HG02588 (cell line): Measurements from ENCODE around the gene PDYN.
"Not testable (repeated sequence)": the region's sequence is repeated elsewhere in the genome, so short reads cannot be mapped to it uniquely, and the experiment has no call there.

Experiments used
- ATAC-seq: cut with Tn5 transposase; IDR thresholded peaks from one replicate; pipeline ENCODE4 v1.9.1; 2021; ENCODE audit warnings: mild to moderate bottlenecking, moderate library complexity; ENCODE audit not compliant: unreplicated experiment

Gene PDYN

DNA sequence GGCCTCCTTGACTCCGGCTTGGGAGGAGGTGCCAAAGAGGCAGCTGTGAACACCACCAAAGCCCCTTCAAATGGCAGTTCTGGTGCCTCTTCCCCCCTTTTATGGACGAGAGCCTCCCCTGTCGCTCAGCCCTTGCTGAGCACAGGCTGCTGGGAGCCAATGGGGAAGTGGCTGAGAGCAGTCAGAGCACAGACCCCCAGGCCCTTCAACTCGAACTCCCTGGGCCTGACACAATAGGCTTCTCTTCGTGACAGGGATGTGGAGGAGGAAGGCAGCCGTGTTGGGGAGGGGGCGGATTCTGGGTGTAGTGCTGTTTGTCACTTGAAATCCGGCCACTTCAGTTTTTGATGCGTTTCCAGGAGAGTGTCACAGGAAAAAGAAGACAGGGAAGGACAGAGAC is at the start of gene PDYN:
Gene PDYN, minus strand, starts transcription at position 73 of the 400 bp plus-strand sequence. CDS start 10,974 bp downstream, outside the sequence.
- no peak for ATAC-seq

DNA sequence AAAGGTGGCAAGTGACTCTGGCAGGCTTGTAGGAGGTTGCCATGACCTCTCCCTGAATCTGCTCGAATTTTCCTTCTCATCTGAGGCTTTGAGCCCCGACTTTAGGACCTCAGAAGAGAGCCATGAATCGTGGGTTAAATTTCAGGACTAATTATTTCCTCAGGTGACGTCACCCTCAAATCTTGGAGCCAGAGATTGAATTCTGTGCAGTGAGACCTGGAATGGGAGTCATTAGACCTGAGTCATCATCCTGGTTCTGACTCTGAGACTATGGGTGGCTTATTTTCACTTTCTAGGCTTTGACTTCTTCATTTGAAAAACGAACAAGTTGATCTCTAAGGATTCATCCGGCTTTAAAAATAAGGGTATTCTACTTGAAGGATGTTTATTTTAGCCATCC is 48.5 kb upstream of the PDYN start:
- ATAC-seq = no peak

DNA sequence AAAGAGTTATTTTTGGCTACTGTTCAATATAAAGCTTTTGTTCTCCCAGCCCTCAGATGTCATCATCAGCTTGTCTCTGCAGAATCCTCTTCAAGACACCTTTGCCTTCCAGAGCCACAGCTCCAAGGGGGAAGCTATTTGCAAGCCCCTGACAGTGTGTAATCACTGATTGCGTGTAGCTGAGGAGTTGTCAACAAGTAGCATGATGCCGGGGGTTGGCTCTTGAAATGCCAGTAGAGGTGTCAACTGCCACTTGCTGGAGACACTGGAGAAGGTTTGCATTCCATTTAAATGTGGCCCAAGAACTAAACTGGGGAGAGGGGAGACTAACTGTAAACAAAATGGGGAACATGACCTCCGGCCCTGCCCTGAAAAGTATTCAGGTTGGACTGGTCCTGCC is 44.3 kb upstream of the PDYN start:
- ATAC-seq = no peak

DNA sequence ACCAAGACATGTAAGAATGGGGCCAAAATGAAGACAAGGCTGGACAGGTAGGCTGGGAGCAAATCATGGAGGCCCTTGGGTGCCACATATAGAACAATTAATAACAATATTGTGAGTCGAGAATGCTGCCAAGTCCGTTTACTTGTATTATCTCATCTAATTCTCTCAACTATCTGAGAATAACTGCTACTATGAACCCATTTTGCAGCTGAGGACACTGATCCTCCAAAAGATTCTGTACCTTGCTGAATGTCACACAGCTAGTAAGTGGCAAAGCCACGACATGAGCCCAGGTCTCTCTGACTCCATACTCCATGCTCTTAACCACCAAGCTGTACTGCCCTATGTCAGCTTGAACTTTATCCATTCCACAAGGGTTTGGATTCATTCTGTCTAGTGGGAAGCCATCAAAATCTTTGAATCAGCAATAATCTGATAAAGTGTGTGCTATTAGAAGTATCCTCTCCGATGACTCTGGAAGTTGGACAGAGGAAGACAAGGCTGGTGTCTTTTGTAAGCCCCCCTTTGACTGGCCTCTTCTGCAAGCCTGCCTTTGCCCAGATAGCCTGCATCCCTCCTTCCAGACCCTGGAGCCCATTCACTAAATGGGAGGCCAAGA is 43.5 kb upstream of the PDYN start:
- ATAC-seq = no peak

DNA sequence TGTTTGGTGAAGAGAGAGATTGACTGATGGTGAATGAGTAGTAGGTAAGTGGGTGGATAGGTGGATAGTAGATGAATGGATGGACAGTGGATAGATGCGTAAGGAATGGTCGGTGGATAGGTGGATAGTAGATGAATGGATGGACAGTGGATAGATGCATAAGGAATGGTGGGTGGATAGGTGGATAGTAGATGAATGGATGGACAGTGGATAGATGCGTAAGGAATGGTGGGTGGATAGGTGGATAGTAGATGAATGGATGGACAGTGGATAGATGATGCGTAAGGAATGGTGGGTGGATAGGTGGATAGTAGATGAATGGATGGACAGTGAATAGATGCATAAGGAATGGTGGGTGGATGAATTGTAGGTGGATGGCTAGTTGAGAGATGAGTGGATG is 42.5 kb upstream of the PDYN start:
- not testable (repeated sequence) for ATAC-seq

DNA sequence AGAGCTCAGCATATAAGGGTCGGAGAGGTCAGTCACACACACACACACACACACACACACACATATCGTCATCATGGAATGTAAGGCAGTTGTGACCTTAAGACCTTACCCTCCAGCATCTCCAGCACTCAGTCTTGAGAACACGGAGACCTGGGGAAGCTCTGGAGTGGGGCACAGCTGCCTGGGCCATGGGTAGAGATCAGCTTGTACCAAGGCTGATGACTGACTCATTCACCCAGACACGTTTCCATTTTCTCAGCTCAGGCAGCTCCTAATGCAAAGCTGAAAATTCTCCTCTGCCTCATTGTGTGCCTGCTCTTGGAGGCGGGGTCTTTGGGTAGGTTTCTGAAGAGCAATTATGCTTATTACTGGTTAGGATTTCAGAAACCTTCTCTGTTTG is 38.3 kb upstream of the PDYN start:
- ATAC-seq = no peak

DNA sequence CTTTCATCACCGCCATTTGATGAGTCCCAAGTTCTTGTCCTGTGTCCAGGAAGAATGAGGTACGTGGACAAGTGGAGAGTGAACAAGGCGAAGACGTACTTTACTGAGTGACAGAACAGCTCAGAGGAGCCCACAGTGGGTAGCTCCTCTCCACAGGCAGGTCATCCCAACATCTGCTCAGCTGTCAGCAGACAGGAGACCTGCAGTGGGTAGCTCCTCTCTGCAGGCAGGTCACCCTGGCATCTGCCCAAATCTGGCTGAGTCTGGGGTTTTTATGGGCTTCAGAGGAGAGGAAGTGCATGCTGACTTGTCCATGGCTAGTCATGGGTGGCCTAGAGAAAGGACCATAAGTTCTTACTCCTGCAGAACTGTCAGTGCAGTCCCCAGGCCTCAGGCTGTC is 32.7 kb upstream of the PDYN start:
- ATAC-seq = no peak

DNA sequence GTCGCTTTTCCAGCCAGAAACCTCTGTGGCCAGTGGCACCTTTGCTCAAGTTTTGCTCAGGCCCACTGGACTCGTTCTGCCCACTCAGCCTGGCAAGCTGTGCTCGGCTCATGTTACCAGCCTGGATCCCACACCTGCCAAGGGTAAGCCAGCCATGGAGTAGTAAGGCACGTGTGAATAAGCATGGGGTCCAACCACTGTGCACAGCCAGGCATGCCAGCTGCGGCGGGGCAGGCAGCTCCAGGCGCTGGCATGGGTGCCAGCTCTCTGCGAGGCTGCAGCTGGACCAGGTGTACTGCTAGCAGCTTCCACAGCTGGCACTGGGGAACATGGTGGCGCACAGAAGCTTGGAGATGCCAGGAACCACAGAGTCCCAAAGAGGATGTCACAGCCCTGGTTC is 32.1 kb upstream of the PDYN start:
- no peak for ATAC-seq

DNA sequence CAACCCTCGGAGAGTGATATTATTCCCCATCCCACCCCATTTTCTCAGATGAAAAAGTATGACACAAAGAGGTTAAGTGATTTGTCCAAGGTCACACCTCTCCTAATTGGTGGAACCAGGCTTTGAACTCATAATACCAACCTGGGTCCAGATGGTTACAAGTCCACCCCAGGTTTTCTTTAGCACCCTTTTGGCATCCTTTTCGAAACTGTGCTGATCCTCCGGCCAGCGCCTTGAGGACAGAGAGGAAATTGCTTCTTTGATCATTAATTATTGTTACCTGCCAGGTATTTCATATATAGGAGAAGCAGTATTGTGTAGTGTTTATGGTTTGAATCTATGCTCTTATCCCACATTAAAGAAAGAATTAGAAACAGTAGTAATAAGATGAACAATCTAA is 29.3 kb upstream of the PDYN start:
- no peak for ATAC-seq

DNA sequence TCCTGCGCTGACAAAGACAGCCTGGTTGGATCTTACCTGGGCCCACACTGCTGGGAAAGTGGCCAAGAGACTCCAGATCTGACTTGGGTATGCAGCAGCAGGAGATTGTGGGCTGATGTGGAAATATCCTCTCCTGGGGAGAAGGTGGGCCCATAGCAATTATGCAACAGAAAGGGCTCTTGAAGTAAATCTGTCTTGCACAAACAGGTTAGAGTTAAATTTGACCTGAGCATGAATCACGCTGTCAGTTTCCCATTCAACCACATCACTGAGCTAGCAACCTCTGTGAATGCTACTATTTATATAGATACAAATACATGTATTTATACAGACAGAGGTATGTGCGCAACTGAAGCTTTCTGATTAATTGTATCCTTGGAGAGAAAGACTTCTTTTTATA is 28.3 kb upstream of the PDYN start:
- no peak for ATAC-seq

DNA sequence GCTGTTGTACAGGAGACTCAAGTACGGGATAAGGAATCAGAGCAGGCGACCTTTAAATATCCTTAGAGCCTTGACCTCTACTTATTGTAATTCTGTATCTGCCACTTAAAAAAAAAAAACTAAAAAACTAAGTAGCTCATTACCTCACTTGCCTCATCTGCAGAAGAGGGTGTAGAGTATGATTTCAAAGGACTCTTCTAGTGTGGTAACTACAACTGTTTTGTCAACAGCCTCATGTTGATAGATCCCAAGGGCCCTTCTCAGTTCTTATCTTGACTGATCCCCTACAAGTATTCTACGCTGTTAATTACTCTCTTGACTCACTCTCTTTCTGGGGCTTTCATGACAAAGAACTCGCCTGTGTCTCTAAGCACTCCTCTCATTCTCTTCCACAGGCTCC is 16.7 kb upstream of the PDYN start:
- ATAC-seq = no peak

DNA sequence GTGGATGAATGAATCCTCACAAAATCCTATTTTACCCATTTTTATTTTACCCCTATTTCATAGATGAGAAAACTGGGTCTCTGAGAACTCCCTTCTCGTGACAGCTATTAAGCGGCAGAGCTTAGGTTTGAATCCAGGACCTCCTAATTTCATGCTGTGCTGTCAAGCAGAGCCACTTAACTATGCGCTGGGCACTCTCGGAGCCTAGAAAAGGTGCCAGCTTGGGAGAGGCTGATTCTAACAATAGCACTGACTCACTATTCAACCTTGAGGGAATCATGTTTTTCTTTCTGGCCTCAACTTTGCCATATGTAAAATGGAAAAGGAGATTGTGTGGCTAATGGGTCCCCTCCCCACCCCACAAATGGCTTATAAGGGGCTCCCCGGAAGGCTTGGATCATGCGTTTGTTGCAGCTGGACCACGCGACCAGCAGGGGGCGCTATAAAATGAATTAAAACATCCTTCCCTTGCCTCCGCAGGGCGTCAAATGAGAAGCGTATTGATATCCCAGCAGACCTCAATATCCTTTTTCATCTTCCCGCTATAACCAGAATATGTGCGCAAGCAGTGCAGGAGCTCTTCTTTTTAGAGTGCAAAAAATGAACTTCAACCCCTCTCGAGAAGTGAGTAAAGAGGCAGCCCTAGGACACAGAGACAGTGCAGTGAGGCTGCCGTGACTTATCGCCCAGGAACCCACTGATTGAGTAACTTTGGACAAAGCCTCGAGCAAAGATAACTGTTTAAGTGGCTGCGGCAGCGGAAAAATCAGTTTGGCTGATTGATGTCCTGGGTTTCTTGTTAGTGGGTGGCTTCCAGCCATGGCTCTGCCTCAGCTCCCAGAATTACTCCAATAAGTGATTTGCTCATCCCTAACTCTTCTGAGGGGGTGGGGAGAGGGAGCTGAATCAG is 12.8 kb upstream of the PDYN start:
- ATAC-seq = no peak

DNA sequence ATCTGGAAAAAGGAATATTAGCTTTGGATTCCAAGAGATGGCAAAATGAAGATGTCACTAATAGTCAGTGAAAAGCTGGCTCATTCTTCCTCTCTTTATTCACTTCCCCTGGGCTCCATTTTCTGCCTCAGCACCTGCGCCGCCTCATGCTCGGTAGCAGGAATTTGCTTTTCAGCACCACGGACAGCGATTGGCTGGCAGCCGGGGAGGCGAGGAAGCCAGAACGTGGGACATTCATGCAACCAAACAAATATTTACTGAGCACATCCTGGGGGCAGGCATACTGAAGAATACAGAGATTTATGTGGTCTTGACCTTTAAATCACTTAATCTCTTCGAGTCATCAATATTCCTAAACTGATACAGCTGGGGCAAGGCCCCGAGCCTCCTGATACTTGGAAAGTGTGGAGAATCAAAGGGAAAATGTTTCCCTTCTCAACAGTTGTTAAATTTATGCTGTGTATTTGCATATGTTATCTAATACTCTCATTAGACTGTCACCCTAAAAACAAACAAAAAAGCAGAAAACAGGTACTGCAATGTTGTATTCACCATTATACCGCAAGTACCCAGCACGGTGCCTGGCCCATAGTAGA is 12.1 kb upstream of the PDYN start:
- no peak for ATAC-seq

DNA sequence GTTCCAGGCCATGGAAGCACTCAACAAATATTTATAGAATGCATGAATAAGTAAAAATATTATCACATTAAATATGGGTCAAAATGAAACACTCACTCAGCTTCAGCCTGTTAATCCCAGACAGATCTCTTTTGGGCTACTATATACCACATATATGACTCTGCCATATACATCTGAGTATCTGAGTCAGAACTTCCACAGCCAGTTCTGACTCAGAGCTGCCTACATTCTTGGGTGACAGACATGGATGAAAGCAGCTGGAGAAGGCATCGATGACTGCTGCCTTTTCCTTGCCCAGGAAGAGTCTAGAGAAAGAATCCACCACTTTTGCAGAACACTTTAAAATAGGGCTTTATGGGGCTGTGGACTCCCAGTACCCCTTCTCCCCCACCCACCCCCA is 11.5 kb upstream of the PDYN start:
- no peak for ATAC-seq

DNA sequence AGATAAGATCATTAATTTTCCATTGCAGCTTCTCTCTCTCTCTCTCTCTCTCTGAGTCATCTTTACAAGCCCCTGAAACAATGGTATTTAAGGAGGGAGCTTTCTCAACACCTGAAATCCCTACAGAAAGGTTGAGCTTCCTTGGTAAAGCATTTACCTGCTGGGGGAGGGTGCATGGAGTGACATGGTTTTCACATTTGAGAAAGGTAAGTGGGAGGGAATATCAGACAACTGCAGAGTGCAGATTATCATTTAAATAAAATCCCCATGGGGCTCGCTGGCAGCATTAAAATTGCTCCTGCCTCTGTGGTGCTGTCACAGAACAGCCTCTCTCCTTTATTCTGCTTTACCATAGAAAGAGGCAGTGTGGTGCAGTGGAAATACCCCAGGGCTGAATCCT is 10.3 kb upstream of the PDYN start:
- no peak for ATAC-seq

DNA sequence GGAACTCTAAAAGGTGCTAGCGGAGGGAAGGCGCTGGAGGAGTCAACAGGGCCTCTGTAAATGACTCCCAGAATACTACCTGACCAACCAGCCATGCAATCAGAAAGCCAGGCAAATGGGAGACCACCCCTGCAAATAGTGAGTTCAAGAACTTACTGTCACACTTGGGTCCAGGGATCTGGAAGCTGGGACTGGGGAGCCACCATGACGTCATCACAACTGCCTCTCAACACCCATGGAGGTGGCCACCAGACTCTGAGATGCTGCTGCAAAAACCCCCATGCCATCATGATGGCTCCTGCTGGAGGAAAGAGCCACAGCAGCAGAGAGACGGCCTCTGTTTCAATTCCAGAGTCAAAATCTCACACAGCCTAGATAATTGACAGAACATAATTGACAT is 8.5 kb upstream of the PDYN start:
- no peak for ATAC-seq

DNA sequence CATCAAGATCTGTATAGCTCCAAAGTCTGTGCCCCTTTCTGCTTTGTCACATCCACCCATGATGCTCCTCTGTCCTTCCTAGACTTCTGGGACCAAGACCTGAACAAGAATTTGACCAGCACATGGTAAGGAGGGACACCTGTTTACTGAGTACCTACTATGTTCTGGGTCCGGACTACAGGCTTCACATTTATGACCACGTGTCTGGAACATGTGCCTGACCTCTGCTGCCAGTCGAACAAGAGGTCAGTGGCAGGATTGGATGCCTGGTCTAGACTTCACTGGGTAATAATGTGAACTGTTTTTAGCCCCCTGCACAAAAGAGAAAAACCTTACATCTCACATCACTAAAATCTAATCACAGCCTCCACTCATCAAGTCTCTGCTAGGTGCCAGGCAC is 7.3 kb upstream of the PDYN start:
- no peak for ATAC-seq

DNA sequence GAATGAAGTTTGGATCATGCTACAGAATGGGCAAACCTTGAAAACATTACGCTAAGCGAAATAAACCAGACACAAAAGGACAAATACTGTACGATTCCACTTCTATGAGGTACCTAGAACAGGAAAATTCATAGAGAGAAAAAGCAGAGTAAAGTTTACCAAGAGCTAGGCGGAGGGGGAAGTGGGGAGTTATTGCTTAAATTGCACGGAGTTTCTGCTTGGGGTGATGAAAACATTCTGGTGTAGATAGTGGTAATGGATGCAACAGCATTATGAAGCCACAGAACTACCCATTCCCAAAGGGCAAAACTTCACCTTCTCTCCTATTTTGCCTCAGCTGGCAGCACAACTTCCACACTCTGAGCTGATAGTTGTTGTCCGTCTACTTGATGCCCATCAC is 6.4 kb upstream of the PDYN start:
- ATAC-seq = no peak

DNA sequence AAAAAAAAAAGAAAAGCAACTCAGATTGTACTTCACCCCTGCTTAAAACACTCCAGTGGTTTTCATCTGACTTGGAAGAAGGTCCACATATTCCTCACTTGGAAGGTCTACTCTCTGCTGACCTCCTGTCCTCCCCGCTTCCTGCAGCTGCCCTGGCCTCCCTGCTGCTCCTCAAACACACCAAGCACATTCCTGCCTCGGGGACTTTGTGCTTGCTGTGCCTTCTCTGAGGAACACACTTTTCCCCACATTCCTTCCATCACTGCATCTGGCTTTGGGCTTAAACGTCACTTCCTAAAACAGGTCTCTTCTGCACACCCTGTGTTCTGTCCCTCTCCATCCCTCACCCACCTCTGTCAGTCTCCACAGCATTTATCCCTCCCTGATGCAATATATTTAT is 4.9 kb upstream of the PDYN start:
- ATAC-seq = no peak

DNA sequence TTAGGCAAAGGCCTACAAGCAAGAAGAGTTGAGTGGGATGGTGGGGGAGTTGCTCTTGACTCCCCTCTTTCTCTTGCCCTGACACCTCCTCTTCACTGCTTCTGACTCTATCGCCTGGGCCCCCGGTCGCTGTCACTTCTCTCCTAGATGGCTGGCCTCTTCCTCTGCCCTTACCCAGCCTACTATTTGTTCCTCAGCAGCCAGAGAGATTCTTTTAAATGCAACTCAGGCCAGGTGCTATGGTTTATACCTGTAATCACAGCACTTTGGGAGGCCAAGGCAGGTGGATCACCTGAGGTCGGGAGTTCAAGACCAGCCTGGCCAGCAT is 4.3 kb upstream of the PDYN start:
- ATAC-seq = no peak

DNA sequence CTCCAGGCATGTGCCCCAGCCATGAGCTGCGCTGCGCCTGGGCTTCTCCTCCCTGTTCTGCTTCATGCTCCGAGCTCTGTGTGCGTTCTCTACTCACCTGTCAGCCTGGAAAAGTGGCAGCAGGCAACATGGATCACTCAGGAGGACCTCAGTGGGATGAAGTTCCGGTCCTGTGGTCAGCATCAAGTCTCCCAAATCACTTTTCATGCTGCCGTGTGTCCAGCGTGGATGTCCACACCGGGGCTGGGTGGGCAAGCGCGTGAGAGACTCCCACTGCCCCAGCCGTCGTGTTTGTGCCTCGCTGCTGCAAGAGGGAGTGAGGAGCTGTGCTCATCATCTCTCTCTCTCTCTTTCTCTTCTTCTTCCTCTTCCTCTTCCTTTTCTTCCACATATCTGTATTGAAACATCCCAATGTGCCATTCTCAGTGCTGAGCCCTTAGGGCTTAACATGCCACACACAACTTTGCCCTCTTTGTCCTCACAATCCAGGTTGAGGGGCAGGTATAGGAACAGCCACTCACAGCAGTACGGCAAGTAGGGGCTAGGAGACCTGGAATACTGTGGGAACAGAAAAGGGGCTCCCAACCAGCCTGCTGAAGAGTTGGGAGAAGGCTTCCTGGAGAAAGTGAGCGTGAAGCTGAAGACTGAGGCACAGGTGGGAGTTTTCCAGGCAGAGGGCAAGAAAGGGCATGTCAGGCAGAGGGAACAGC is 3.8 kb upstream of the PDYN start:
- ATAC-seq = no peak
